K562 (cell line): ENCODE results near the gene C11orf52. TPM values are rescaled to one million over a fixed set of nuclear protein-coding genes. Genes with fewer than 3 reads are reported as not detected.
A peak's percentile ranks its signal among the peaks of the same experiment; 100 is the strongest.

Experiments
- ATAC-seq: fragments of 200-7000 bp; cut with Tn5 transposase; 3 replicates; pipeline ENCODE4 v1.9.1; 2020; ENCODE audit warnings: moderate library complexity
- BruUV-seq: library from RNA; stranded (reverse); fragments of 400-500 nt; replicated peaks from 2 replicates; lab custom pipeline; 2021; lab: Mats Ljungman, UMichigan
- CTCF ChIA-PET: fragments of 300-600 bp; formaldehyde crosslinking; extraction: SDS; loops from one replicate; lab custom pipeline; 2021; ENCODE audit warnings: low intra/inter-chr PET ratio; lab: Yijun Ruan, JAX
- POLR2A ChIA-PET: fragments of 300-600, 350-650 bp; sonication (Branson Sonifier 250); formaldehyde crosslinking; extraction: SDS; loops from one replicate; lab custom pipeline; 2021; ENCODE audit warnings: antibody characterized with exemption, inconsistent platforms; lab: Yijun Ruan, JAX
- DNase-seq, 4 experiments: peaks; one replicate each; pipeline versions ENCODE4 v3.0.0 to v3.0.0-alpha.2; 2011 to 2018; ENCODE audit warnings: low spot score in 3 of 4, mixed read lengths in 3 of 4; ENCODE audit errors: extremely low read depth in 1 of 4
- FAIRE-seq: peaks from 2 replicates; lab custom pipeline; 2011; peaks lifted over from hg19 to GRCh38; lab: Jason Lieb, UNC
- H2AFZ ChIP-seq: 2 replicates; pipeline ENCODE4 v1.6.0; 2011; ENCODE audit warnings: low read depth, low read length, control low read depth, inconsistent platforms
- H3K27ac ChIP-seq: fragments of 200-600 bp; 3 replicates; pipeline ENCODE4 v1.8.0; 2011; ENCODE audit warnings: low read depth, mild to moderate bottlenecking, control low read depth, inconsistent platforms, low read length, moderate library complexity, mixed read lengths; ENCODE audit errors: extremely low read depth
- H3K27me3 ChIP-seq, 2 experiments: fragments of 300-600 bp in 1 of 2; 2 replicates in 1 of 2; 3 replicates in 1 of 2; pipeline versions ENCODE4 v1.6.0 to v1.8.0; 2011; ENCODE audit warnings: inconsistent platforms in 2 of 2, low read length in 2 of 2, mild to moderate bottlenecking in 1 of 2, mixed read lengths in 1 of 2, moderate library complexity in 1 of 2; ENCODE audit not compliant: control insufficient read depth in 2 of 2, insufficient read depth in 2 of 2
- H3K36me3 ChIP-seq: fragments of 300-600 bp; 3 replicates; pipeline ENCODE4 v1.8.0; 2011; ENCODE audit warnings: mild to moderate bottlenecking, low read length, inconsistent platforms; ENCODE audit not compliant: control insufficient read depth, insufficient read depth
- H3K4me1 ChIP-seq, 2 experiments: fragments of 200-600 bp in 1 of 2; replicated peaks in 1 of 2; 2 replicates in 1 of 2; 3 replicates in 1 of 2; pipeline versions ENCODE4 v1.5.1 to v1.8.0; 2011; ENCODE audit warnings: inconsistent platforms in 2 of 2, low read length in 2 of 2, mild to moderate bottlenecking in 1 of 2, mixed read lengths in 1 of 2, moderate library complexity in 1 of 2; ENCODE audit not compliant: control insufficient read depth in 2 of 2, insufficient read depth in 2 of 2
- H3K4me2 ChIP-seq: 2 replicates; pipeline ENCODE4 v1.6.1; 2011; ENCODE audit warnings: low read length, control low read depth, inconsistent platforms, mixed read lengths; ENCODE audit not compliant: insufficient read depth
- H3K4me3 ChIP-seq: fragments of 200-600 bp; sonication (generic), shearing (Covaris generic); 2 replicates; pipeline ENCODE4 v1.5.1; 2016; ENCODE audit warnings: control low read depth, inconsistent platforms
- H3K79me2 ChIP-seq: fragments of 200-600 bp; 3 replicates; pipeline ENCODE4 v1.8.0; 2011; ENCODE audit warnings: low read length, inconsistent platforms; ENCODE audit not compliant: control insufficient read depth, insufficient read depth
- H3K9ac ChIP-seq, 2 experiments: 2 replicates each; pipeline versions ENCODE4 v1.6.0 to v1.6.1; 2011; ENCODE audit warnings: low read depth in 2 of 2, low read length in 2 of 2, control low read depth in 1 of 2, inconsistent platforms in 1 of 2, mild to moderate bottlenecking in 1 of 2, mixed read lengths in 1 of 2; ENCODE audit not compliant: insufficient read depth in 1 of 2
- H3K9me1 ChIP-seq: one replicate; pipeline ENCODE4 v1.6.0; 2011; ENCODE audit warnings: inconsistent platforms, mild to moderate bottlenecking, low read length, moderate library complexity; ENCODE audit not compliant: control insufficient read depth, insufficient read depth
- H3K9me3 ChIP-seq: replicated peaks from 2 replicates; pipeline ENCODE4 v1.5.1; 2011; ENCODE audit warnings: low read depth, low read length, inconsistent platforms; ENCODE audit not compliant: control insufficient read depth, insufficient read depth
- H4K20me1 ChIP-seq: replicated peaks from 2 replicates; pipeline ENCODE4 v1.6.1; 2011; ENCODE audit warnings: low read length, inconsistent platforms, mixed read lengths; ENCODE audit not compliant: control insufficient read depth, insufficient read depth
- HDAC1 ChIP-seq, 2 experiments: fragments of 450-650 bp; IDR thresholded peaks; 2 replicates each; pipeline ENCODE4 v1.6.1; 2016 to 2017; ENCODE audit warnings: inconsistent platforms in 1 of 2, mild to moderate bottlenecking in 1 of 2, moderate library complexity in 1 of 2
- HDGF ChIP-seq: fragments of 450-650 bp; IDR thresholded peaks from 2 replicates; pipeline ENCODE4 v1.6.1; 2016
- NFIC ChIP-seq: fragments of 450-650 bp; IDR thresholded peaks from 2 replicates; pipeline ENCODE4 v1.6.1; 2017; ENCODE audit warnings: mild to moderate bottlenecking, inconsistent platforms
- NFRKB ChIP-seq: fragments of 450-650 bp; IDR thresholded peaks from 2 replicates; pipeline ENCODE4 v1.6.1; 2016; ENCODE audit warnings: low read depth
- ZNF12 ChIP-seq: sonication (generic); formaldehyde crosslinking; IDR thresholded peaks from 2 replicates; pipeline ENCODE4 v1.4.0; 2020; ENCODE audit warnings: mild to moderate bottlenecking, missing genetic modification reagents
- ZNF263 ChIP-seq: sonication (generic); formaldehyde crosslinking; IDR thresholded peaks from 2 replicates; pipeline ENCODE4 v1.8.0; 2022; ENCODE audit warnings: mild to moderate bottlenecking, missing genetic modification reagents, borderline replicate concordance
- ZNF518B ChIP-seq: fragments of 250-450 bp; sonication (Bioruptor Pico); IDR thresholded peaks from 2 replicates; pipeline ENCODE4 v1.5.0; 2021; ENCODE audit warnings: mild to moderate bottlenecking, moderate library complexity
- WGBS: fragments of 100-300 bp; shearing (Covaris generic); methylation state at CpG from one replicate; pipeline ENCODE4 v1.1.6; 2016; ENCODE audit warnings: low coverage, mixed read lengths; ENCODE audit not compliant: insufficient coverage; ENCODE audit errors: missing lambda C conversion rate; 5-methylcytosine and 5-hydroxymethylcytosine counted together
- in situ Hi-C: fragments of 300-500 bp; cut with MboI; formaldehyde crosslinking; loops from 4 replicates; pipeline ENCODE4 v1.15.0; 2018; ENCODE audit warnings: inconsistent platforms, mixed read lengths
- intact Hi-C: fragments of 100-400 bp; cut with micrococcal nuclease; formaldehyde crosslinking; loops from 2 replicates; pipeline ENCODE4 v1.14.2; 2022
- polyA plus RNA-seq, 8 experiments: library from polyadenylated mRNA; depleted of rRNA in 4 of 8; stranded (reverse) in 5 of 8; unstranded in 3 of 8; fragments of >200 nt; fragmentation: Nextera tagmentation in 2 of 8; fragmentation: Illumina TruSeq in 1 of 8; extraction: Ambion mirVana in 2 of 8; extraction: Trizol in 1 of 8; gene quantifications; 2 replicates each; pipeline versions ENCODE4 v1.2.1 to v1.2.3, GENCODE V29; 2011 to 2014; ENCODE audit warnings: inconsistent platforms in 1 of 8, missing spikeins in 1 of 8
- total RNA-seq, 7 experiments: library from RNA; depleted of rRNA in 6 of 7; stranded (reverse); fragments of >200 nt in 6 of 7; fragmentation: Illumina TruSeq in 2 of 7; extraction: Trizol in 2 of 7; gene quantifications; 2 replicates each; pipeline versions ENCODE4 v1.2.1 to v1.2.3, GENCODE V29; 2011 to 2021; ENCODE audit warnings: low replicate concordance in 1 of 7

Gene C11orf52
- total and polyA plus RNA-seq, 9 of the 15 experiments (the other 6 are each of a cell fraction or from before 2014, with no cell fraction given) = 0.29 to 2.9 (median 1.0) TPM

- Histone ChIP-seq H3K9me1 (peaks cover 3% of the 10 kb centered on the region), H2AFZ (peak overlapping the region; percentile 67), H3K36me3 (no peaks in the 10 kb centered on the region), H4K20me1 (no peaks in the 10 kb centered on the region), H3K9me3 (no peaks in the 10 kb centered on the region), H3K4me1 (peaks cover 35 to 40% of the 10 kb centered on the region in 2 experiments; a peak in 4 of 5 replicates), H3K4me2 (no peak overlapping the region; the same call in 1 of the 2 replicates), H3K27me3 (no peaks in the 10 kb centered on the region), H3K27ac (no peak overlapping the region), H3K79me2 (no peaks in the 10 kb centered on the region), H3K9ac (peak overlapping the region in 1 of 2 experiments; percentile 61; a peak in 1 of 4 replicates), H3K4me3 (no peak overlapping the region)
- ChIA-PET CTCF (no interaction called here), POLR2A (interaction anchor here (0.5 to 0.6 kb wide), 2 partner anchors 25 to 373 kb away, joined by 3 to 5 read pairs; no protein-coding TSS in a partner anchor)
- in situ Hi-C loops (no loop called here), intact Hi-C loops (loop anchor here (5.0 kb wide), 1 partner anchor 36 kb away; the partner anchor contains the start of genes CFAP68 and FDXACB1)
- DNase-seq (peak in 2 of 4 experiments; percentile 37 to 52), ATAC-seq (no peak), FAIRE-seq (no peak)
- no TSS peak for BruUV-seq
- TF ChIP-seq HDGF = 0 out of 2 replicates have a peak, but pooled peaks have one; percentile 37
- peak; percentile 93 for TF ChIP-seq ZNF263
- TF ChIP-seq NFRKB = 0 out of 2 replicates have a peak, but pooled peaks have one; percentile 27
- peak; percentile 23; the same call in 1 of the 2 replicates for TF ChIP-seq NFIC
- no peak for TF ChIP-seq ZNF12 (CRISPR knock-in tag)
- TF ChIP-seq ZNF518B = no peak
- peak in 1 of 2 experiments; percentile 29; a peak in 1 of 4 replicates for TF ChIP-seq HDAC1 (IDR thresholded peaks at IDR 0.05)
- WGBS = 88% methylated on average over 17 of the region's 24 CpGs
Measured at GRCh38 chr11:111913031-111913861, 5.5 kb upstream of the C11orf52 start.
